Measurements from ENCODE around the gene LMAN2. TPM values are rescaled to one million over a fixed set of nuclear protein-coding genes. Genes with fewer than 3 reads are reported as not detected.

The LMAN2 gene
- total and polyA plus RNA-seq, 7 experiments from 2014 or later = 71.8 to 202 (median 102) TPM

DNA sequence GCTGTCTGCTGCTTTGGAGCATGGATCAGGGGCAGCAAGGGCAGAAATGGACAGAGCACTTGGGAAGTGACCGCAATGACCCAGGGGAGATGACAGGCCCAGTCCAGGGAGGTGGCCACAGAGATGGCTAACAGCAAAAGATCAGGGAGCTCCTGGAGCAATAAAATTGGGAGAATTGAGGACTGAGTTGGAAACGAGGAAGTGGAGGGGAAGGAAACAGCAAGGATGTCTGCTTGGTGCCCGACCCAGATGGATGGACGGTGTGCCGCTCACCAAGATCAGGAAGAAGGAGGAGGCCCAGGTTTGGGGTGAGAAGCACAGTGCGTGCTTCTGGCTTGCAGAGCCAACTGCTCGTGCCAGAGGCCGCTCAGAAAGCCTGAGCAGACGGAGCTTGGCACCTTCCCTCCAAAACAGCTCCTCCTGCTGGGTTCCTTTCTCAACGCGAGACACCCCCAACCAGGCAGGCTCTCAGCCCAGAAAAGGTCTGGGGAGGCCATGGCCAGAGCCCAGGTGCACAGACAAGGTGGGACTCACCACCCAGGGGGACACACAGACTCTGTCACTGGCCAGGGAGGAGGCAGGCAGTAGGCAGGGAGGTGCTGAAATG is 31.1 kb upstream of the LMAN2 start:
- no peaks in the 10 kb centered on the region for H3K9me3 Mint-ChIP-seq
- ChIA-PET CTCF (interaction anchor here (0.5 to 4.6 kb wide), 22 partner anchors 8 to 268 kb away, joined by 3 to 75 read pairs (median 4); partner anchors contain the start of genes LMAN2 and RGS14), POLR2A (interaction anchor here (1.2 to 7.3 kb wide), 8 partner anchors 9 to 73 kb away, joined by 3 to 52 read pairs (median 8); partner anchors contain the start of genes GRK6 and LMAN2)
- H3K9me3 ChIP-seq (ENCODE audit: control insufficient read depth in 2 of 3, low read length in 3 of 3) = no peaks in the 10 kb centered on the region
- H3K27ac Mint-ChIP-seq = peak overlapping the region in 7 of 9 donors; percentile 23 to 86 (median 66)
- no peaks in the 10 kb centered on the region for H3K27me3 ChIP-seq (ENCODE audit: control insufficient read depth in 2 of 2, insufficient read depth in 2 of 2, low read length in 2 of 2)
- H3K4me1 ChIP-seq (ENCODE audit: control insufficient read depth in 2 of 2, insufficient read depth in 2 of 2, low read length in 2 of 2) = peaks cover 6 to 14% of the 10 kb centered on the region in 2 donors
- no peak overlapping the region for H3K4me3 ChIP-seq (ENCODE audit: low read length)
- H3K27me3 Mint-ChIP-seq = peaks cover 0 to 4% (median 0%) of the 10 kb centered on the region in 5 donors
- ATAC-seq = peak; percentile 66
- H3K36me3 ChIP-seq (ENCODE audit: control insufficient read depth in 2 of 3, insufficient read depth in 3 of 3, low read length in 3 of 3) = no peaks in the 10 kb centered on the region
- no peaks in the 10 kb centered on the region for H3K36me3 Mint-ChIP-seq
- DNase-seq = peak in 7 of 9 donors; percentile 48 to 72 (median 60)
- intact Hi-C loops (cut with micrococcal nuclease) = loop anchor here (1.0 to 2.0 kb wide), 4 partner anchors 12 to 64 kb away; partner anchors contain the start of gene LMAN2 (in 1 of the 2)
- no peak overlapping the region for H3K27ac ChIP-seq (ENCODE audit: low read depth, low read length)
- H3K4me3 Mint-ChIP-seq = peak overlapping the region in 8 of 10 donors; percentile 5 to 76 (median 42)
- H3K4me1 Mint-ChIP-seq = peaks cover 24 to 54% (median 37%) of the 10 kb centered on the region in 7 donors

DNA sequence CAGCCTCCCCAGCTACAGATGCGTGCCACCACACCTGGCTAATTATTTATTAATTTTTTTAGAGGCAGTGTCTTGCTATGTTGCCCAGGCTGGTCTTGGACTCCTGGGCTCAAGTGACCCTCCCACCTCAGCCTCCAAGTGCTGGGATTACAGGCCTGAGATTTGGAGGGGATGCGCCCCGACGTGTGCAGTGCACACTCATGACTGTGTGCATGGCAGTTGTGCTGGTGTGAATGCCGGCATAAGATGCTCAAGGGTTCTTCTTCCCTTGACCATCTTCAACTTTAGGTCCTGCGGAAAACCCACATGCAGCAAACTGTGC is 29.3 kb upstream of the LMAN2 start:
- Histone ChIP-seq H3K27me3 (ENCODE audit: control insufficient read depth in 2 of 2, insufficient read depth in 2 of 2, low read length in 2 of 2) (no peaks in the 10 kb centered on the region), H3K9me3 (ENCODE audit: control insufficient read depth in 2 of 3, low read length in 3 of 3) (no peaks in the 10 kb centered on the region), H3K4me3 (ENCODE audit: low read length) (no peak overlapping the region), H3K27ac (ENCODE audit: low read depth, low read length) (no peak overlapping the region), H3K36me3 (ENCODE audit: control insufficient read depth in 2 of 3, insufficient read depth in 3 of 3, low read length in 3 of 3) (no peaks in the 10 kb centered on the region), H3K4me1 (ENCODE audit: control insufficient read depth in 2 of 2, insufficient read depth in 2 of 2, low read length in 2 of 2) (peaks cover under 1 to 20% of the 10 kb centered on the region in 2 donors)
- ChIA-PET CTCF (interaction anchor here (0.6 to 4.6 kb wide), 3 partner anchors 9 to 10 kb away, joined by 3 to 75 read pairs (median 5); no protein-coding TSS in a partner anchor), POLR2A (interaction anchor here (0.9 to 7.3 kb wide), 3 partner anchors 7 to 77 kb away, joined by 3 to 52 read pairs (median 6); partner anchors contain the start of genes PRELID1 and RAB24)
- Mint-ChIP-seq H3K36me3 (no peaks in the 10 kb centered on the region), H3K27ac (peak overlapping the region in 2 of 9 donors; percentile 28 to 82), H3K9me3 (no peaks in the 10 kb centered on the region), H3K4me1 (peaks cover 24 to 67% (median 42%) of the 10 kb centered on the region in 7 donors), H3K27me3 (peaks cover 0 to 4% (median 0%) of the 10 kb centered on the region in 5 donors), H3K4me3 (no peak overlapping the region)
- intact Hi-C loops (cut with micrococcal nuclease) = no loop called here
- ATAC-seq (no peak), DNase-seq (no peak)

DNA sequence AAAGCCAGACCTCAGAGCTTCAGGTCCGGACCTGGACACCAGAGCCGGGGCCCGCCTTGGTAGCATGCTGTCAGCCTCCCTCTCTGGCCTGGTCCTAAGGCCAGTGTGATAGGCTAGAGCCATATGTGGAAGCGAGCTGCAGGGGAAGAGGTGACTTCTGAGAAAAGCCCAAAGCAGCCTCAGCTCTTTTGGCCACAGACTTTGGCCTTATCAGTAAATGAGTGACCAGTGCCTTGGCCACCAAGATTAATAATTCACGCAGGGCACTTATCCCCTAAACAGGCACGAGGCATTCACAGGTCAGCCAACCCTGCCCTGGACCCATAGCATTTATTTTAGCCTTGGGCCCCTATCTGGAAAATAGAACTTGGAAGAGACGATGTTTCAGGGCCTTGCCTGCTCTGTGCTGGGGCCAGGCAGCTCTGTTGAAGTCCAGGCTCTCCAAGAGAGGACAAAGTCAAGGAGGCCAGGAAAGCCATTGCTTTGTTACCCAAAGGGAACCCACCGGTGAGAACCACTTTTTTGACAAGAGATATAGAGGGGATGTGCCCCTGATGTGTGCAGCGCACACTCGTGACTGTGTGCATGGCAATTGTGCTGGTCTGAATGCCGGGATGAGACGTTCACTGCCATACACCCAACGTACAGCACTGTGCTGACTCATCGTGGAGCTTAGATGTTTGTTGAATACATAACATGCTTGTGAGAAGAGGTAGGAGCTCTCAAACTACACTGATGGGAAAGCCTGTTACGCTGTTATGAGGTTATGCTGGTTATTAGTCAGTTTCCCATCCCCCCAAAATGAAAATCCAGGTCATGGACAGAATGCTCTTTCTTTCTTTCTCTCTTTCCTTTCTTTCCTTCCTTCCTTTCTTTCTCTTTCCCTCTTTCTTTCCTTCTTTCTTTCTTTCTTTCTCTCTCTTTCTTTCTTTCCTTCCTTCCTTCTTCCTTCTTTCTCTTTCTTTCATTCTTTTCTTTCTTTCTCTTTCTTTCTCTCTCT is 27.7 kb upstream of the LMAN2 start:
- peak overlapping the region in 3 of 10 donors; percentile 16 to 38 (median 17) for H3K4me3 Mint-ChIP-seq
- ChIA-PET CTCF (interaction anchor here (0.7 to 3.2 kb wide), 11 partner anchors 9 to 76 kb away, joined by 3 to 20 read pairs (median 3); no protein-coding TSS in a partner anchor), POLR2A (interaction anchor here (0.6 to 2.4 kb wide), 14 partner anchors 10 to 76 kb away, joined by 3 to 15 read pairs (median 3); partner anchors contain the start of gene LMAN2)
- intact Hi-C loops (cut with micrococcal nuclease) = no loop called here
- peak overlapping the region; percentile 7 to 94 (median 74) for H3K27ac Mint-ChIP-seq
- H3K4me3 ChIP-seq (ENCODE audit: low read length) = no peak overlapping the region
- H3K36me3 ChIP-seq (ENCODE audit: control insufficient read depth in 2 of 3, insufficient read depth in 3 of 3, low read length in 3 of 3) = no peaks in the 10 kb centered on the region
- peak; percentile 53 for ATAC-seq
- peaks cover 0 to 33% of the 10 kb centered on the region in 2 donors for H3K4me1 ChIP-seq (ENCODE audit: control insufficient read depth in 2 of 2, insufficient read depth in 2 of 2, low read length in 2 of 2)
- H3K9me3 ChIP-seq (ENCODE audit: control insufficient read depth in 2 of 3, low read length in 3 of 3) = no peaks in the 10 kb centered on the region
- no peaks in the 10 kb centered on the region for H3K27me3 ChIP-seq (ENCODE audit: control insufficient read depth in 2 of 2, insufficient read depth in 2 of 2, low read length in 2 of 2)
- H3K27me3 Mint-ChIP-seq = peaks cover 0 to 2% (median 0%) of the 10 kb centered on the region in 5 donors
- no peak overlapping the region for H3K27ac ChIP-seq (ENCODE audit: low read depth, low read length)
- no peaks in the 10 kb centered on the region for H3K9me3 Mint-ChIP-seq
- peaks cover 0 to 5% (median 1%) of the 10 kb centered on the region in 5 donors for H3K36me3 Mint-ChIP-seq
- no peak for DNase-seq
- peaks cover 28 to 76% (median 48%) of the 10 kb centered on the region in 7 donors for H3K4me1 Mint-ChIP-seq

DNA sequence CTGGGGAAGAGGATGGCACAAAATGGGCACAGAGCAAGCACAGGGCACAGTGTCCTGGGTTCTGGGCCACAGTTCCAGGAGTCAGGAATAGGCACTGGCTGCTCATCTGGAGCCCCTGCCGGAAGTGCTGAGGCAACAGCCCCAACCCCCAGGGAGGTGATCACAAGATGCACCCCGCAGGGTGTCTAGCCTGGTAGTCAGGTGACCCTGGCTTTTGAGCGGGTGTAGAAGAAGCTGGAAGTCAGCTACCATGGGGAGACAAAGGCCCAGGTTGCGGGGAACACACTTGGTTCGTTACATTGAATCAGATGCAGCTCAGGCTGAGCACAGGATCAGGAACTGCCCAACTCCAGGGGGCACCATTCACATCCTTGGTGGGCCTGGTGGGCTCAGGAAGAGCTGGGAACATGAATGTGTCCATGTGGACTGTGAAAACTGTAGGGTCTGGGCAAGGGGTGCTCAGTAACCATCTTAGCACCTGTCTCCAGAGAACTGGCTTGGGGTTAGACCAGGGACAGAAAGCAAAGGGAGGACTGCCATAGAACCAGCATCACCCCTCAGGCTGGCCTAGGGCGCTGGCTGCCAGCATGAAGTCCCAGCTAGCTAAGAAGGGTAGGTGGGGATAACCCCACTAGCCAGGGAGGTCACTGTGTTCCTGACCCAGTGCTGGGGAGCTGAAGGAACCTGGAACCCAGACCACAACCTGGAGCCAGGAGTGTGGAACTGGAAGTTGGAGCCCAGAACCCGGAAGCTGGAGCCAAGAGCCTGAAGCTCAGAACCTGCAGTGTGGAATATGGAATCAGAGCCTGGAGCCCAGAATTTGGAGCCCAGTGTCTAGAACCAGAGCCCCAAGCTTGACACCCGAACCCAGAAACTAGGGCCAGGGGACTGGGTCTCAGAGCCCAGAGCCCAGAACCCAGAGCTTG is 26.6 kb upstream of the LMAN2 start:
- H3K27ac Mint-ChIP-seq = peak overlapping the region; percentile 25 to 94 (median 64)
- DNase-seq (no peak), ATAC-seq (no peak)
- no peaks in the 10 kb centered on the region for H3K27me3 ChIP-seq (ENCODE audit: control insufficient read depth in 2 of 2, insufficient read depth in 2 of 2, low read length in 2 of 2)
- peaks cover 0 to 7% (median 4%) of the 10 kb centered on the region in 5 donors for H3K36me3 Mint-ChIP-seq
- intact Hi-C loops (cut with micrococcal nuclease) = no loop called here
- peaks cover 30 to 77% (median 50%) of the 10 kb centered on the region in 7 donors for H3K4me1 Mint-ChIP-seq
- H3K4me1 ChIP-seq (ENCODE audit: control insufficient read depth in 2 of 2, insufficient read depth in 2 of 2, low read length in 2 of 2) = peaks cover 10 to 43% of the 10 kb centered on the region in 2 donors
- H3K4me3 ChIP-seq (ENCODE audit: low read length) = no peak overlapping the region
- H3K9me3 Mint-ChIP-seq = no peaks in the 10 kb centered on the region
- CTCF ChIA-PET = interaction anchor here (0.7 to 3.2 kb wide), 13 partner anchors 8 to 77 kb away, joined by 3 to 20 read pairs (median 3); no protein-coding TSS in a partner anchor
- peak overlapping the region; percentile 3 for H3K27ac ChIP-seq (ENCODE audit: low read depth, low read length)
- H3K27me3 Mint-ChIP-seq = no peaks in the 10 kb centered on the region
- POLR2A ChIA-PET = interaction anchor here (0.6 to 2.4 kb wide), 13 partner anchors 9 to 77 kb away, joined by 3 to 15 read pairs (median 3); partner anchors contain the start of gene LMAN2
- no peaks in the 10 kb centered on the region for H3K9me3 ChIP-seq (ENCODE audit: control insufficient read depth in 2 of 3, low read length in 3 of 3)
- peaks cover 0 to 4% (median 4%) of the 10 kb centered on the region in 3 experiments for H3K36me3 ChIP-seq (ENCODE audit: control insufficient read depth in 2 of 3, insufficient read depth in 3 of 3, low read length in 3 of 3)
- peak overlapping the region in 1 of 10 donors; percentile 19 for H3K4me3 Mint-ChIP-seq

DNA sequence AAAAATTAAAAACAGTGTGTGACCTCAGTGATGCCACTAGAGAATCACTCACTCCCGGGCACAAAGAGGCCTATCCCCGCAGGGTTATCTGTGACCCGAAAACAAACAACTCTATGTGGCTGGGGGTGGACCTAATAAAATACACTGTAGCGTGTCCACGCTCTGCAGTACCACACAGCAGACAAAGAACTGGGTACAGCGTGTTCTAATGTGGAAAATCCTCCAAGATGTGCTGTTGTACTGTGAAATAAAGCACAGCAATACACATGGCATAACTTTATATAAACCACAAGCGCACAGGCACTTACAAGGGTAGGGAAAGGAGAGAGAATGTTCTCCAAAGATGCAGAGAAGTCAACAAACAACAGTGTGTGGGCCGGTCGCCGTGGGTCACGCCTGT is 24.6 kb upstream of the LMAN2 start:
- DNase-seq (no peak), ATAC-seq (no peak)
- Histone ChIP-seq H3K27ac (ENCODE audit: low read depth, low read length) (peak overlapping the region; percentile 40), H3K36me3 (ENCODE audit: control insufficient read depth in 2 of 3, insufficient read depth in 3 of 3, low read length in 3 of 3) (peaks cover 0 to 15% (median 4%) of the 10 kb centered on the region in 3 experiments), H3K4me1 (ENCODE audit: control insufficient read depth in 2 of 2, insufficient read depth in 2 of 2, low read length in 2 of 2) (peaks cover 30 to 53% of the 10 kb centered on the region in 2 donors), H3K27me3 (ENCODE audit: control insufficient read depth in 2 of 2, insufficient read depth in 2 of 2, low read length in 2 of 2) (no peaks in the 10 kb centered on the region), H3K9me3 (ENCODE audit: control insufficient read depth in 2 of 3, low read length in 3 of 3) (no peaks in the 10 kb centered on the region), H3K4me3 (ENCODE audit: low read length) (no peak overlapping the region)
- intact Hi-C loops (cut with micrococcal nuclease) = no loop called here
- ChIA-PET CTCF (interaction anchor here (1.5 to 3.2 kb wide), 2 partner anchors 13 to 66 kb away, joined by 3 to 20 read pairs; no protein-coding TSS in a partner anchor), POLR2A (interaction anchor here (0.7 to 0.8 kb wide), 2 partner anchors 24 to 64 kb away, joined by 3 read pairs; partner anchors contain the start of genes LMAN2 and MXD3)
- H3K27me3 Mint-ChIP-seq = no peaks in the 10 kb centered on the region
- no peaks in the 10 kb centered on the region for H3K9me3 Mint-ChIP-seq
- H3K4me1 Mint-ChIP-seq = peaks cover 43 to 83% (median 61%) of the 10 kb centered on the region in 7 donors
- H3K36me3 Mint-ChIP-seq = peaks cover 0 to 19% (median 4%) of the 10 kb centered on the region in 5 donors
- peak overlapping the region in 1 of 10 donors; percentile 52 for H3K4me3 Mint-ChIP-seq
- H3K27ac Mint-ChIP-seq = peak overlapping the region in 8 of 9 donors; percentile 70 to 94 (median 86)
